Jurkat, Clone E6-1 (cell line): Measurements from ENCODE around the gene CLIP3.
A peak's percentile ranks its signal among the peaks of the same experiment; 100 is the strongest.
"Not testable (repeated sequence)": the region's sequence is repeated elsewhere in the genome, so short reads cannot be mapped to it uniquely, and the experiment has no call there.

ENCODE experiments used
- DNase-seq: peaks from one replicate; pipeline ENCODE4 v3.0.0-alpha.2; 2011; ENCODE audit warnings: low read depth, low spot score
- H3K4me3 ChIP-seq: 2 replicates; pipeline ENCODE4 v1.5.1; 2011; ENCODE audit warnings: mild to moderate bottlenecking, low read length, control low read depth, moderate library complexity

CLIP3 gene

DNA sequence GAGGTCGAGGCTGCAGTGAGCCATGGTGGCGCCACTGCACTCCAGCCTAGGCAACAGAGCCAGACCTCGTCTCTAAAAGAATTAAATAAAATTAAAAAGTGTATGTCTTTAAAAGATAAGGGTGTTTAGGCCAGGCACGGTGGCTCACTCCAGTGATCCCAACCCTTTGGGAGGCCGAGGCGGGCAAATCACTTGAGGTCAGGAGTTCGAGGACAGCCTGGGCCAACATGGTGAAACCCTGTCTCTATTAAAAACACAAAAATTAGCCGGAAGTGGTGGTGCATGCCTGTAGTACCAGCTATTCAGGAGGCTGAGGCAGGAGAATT lies 45.1 kb downstream of the CLIP3 start:
- H3K4me3 ChIP-seq: peak overlapping the region; percentile 51
- DNase-seq: no peak

DNA sequence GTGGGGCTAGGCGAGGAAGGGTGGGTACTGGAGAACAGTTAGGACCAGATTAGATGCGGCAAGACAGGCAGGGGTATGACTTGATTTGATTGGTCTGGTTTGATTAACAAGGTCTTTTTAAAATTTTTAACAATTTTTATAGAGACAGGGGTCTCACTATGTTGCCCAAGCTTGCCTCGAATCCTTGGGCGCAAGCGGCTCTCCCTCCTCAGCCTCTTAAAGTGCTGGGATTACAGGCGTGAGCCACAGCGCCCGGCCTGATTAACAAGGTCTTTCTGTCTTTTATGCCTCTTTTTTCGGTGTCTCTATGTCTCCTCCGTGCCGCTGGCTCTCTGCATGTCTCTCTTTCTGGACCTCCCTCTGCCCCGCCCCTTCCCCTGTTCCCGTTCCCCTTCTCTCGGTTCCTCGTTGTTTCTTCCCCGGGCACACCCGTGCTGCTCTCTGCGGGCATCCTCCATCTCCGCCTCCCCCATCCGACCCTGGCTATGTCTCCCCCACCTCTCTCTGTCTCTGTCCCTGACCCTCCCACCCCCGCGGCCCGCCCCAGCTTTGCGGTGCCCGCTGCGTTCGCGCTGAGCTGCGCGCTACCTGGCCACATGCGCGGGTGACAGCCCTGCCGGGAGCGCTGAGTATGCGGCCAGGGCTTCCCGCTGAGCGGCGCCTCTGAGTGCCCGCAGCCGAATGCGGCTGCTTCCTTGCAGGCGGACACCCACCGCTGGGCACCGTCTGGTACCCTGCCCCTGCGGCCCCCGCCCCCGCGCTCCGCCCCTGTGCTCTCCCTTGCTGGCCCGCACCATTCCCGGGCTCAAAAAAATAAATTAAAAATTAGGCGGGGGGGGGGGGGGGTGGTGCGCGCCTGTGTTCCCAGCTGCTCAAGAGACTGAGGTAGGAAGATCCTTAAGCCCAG lies 45.8 kb downstream of the CLIP3 start:
- H3K4me3 ChIP-seq: peak overlapping the region; percentile 51
- no peak for DNase-seq

DNA sequence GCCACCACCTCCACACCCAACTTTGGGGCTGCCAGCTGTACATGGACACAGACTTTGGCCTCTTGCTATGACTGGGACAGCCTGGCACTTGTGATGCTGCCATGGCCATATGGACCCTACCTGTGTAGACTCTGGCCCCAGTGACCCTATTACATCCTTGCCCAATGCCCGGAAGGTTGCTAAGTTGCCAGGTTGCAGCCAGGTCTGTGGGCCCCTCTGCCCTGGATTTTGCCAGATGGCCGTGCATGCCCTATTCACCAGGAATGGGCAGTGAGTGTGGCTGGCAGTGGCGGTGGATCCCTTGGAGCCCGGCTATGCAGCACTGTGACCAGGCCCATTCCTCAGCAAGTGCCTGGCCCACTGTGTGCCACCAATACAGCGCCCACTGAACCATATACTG lies 46.6 kb downstream of the CLIP3 start:
- DNase-seq: no peak
- no peak overlapping the region for H3K4me3 ChIP-seq

DNA sequence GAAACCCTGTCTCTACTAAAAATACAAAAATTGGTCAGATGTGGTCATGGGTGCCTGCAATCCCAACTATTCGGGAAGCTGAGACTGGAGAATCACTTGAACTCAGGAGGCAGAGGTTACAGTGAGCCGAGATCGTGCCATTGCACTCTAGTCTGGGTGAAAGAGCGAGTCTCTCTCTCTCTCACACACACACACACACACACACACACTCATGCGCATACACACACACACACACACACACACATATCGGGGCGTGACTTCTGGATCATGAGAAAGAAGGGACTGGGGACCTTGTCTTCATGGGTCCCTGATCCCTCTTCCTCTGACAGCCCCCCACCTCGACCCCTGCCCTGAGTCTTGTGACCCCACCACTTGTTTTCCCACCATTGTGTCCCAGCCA lies 49.5 kb downstream of the CLIP3 start:
- H3K4me3 ChIP-seq: no peak overlapping the region
- no peak for DNase-seq

DNA sequence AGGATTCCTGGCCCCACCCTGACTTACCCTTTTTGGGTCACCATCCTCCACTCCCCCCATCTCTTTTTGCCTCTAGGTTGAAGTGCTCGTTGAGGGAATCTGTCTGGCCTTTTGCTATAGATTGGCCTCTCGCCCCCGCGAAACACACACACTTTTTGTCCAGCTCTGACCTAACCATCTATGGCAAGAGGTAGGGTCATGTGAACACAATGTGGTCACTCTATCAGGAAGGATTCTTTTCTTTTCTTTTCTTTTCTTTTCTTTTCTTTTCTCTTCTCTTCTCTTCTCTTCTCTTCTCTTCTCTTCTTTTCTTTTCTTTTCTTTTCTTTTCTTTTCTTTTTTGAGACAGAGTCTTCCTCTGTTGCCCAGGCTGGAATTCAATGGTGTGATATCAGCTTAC lies 51.7 kb downstream of the CLIP3 start:
- H3K4me3 ChIP-seq, DNase-seq: not testable (repeated sequence)

DNA sequence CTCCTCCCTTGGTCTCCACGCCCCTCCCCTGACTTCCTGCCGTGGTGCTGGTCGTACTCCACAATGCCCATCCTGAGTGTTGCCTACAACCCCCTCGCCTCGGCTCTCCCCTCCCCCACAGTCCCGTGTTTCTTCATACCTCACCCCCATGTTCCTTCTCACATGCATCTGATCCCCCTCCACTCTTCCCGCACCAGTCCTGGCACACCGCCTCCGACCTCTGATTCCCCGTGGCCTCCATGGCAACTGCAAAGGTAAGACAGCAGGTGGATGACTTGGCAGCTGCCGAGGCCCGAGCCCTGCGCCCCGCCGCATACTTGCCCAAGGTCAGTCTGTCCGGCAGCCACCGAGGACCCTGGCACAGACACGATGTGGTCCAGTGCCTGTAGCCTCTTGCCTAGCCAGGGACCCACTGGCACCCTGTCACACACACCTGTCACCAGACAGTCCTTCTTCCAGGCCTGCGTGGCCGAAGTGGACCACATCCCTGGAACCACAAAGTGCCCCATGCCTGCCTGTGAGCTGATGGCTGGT lies 53.8 kb downstream of the CLIP3 start:
- no peak overlapping the region for H3K4me3 ChIP-seq

DNA sequence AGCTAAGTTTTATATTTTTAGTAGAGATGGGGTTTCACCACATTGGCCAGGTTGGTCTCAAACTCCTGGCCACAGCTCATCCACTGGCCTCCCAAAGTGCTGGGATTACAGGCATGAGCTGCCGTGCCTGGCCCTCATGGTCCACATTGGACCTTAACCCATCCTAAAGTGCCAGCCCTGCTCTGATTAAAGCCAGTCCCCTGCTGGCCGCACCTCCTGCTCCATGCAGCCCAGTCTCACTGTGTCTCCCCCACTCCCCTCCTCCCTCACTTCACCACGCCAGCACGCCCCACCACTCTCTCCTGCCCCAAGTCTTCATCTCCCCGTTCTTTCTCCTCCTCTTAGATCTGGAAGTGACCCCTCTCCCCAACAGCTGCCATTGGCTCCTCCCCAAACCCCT lies 54.4 kb downstream of the CLIP3 start:
- no peak overlapping the region for H3K4me3 ChIP-seq
- DNase-seq: no peak

More for the DNA sequence above, 53.8 kb downstream of the CLIP3 start:
- no peak for DNase-seq

DNA sequence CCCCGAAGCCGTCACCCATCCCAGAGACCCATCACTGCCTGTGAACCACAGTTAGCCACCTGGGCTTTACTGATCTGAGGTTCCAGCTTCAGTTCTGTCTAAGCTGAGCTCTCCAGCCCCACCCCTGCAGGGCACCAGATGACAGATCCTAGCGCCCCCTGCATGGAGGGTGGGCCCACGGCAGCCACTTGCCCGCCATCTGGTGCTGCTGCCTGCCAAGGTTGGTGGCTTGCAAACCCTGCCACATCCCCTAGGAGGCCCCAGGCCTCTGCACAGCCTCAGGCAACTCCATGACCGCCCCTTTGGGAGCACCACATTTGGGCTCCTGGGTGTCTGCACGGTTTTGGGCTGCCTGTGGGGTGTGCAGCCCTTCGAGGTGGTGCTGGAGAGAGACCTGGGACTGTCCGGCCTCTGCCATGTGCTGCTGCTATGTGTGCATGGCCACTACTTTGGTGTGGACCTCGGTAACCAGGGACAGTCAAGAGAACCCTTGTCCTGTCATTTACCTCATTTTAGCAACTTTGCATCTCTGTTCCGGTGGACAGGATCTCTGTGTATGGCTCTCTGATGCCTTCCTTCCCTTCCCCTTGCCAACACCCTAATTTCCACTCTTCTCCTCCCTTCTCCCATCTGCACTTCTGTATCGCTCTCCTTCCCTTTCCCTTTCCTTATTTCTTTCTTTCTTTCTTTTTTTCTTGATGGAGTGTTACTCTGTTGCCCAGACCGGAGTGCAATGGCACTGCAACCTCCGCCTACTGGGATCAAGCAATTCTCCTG lies 55.0 kb downstream of the CLIP3 start:
- H3K4me3 ChIP-seq: no peak overlapping the region
- peak; percentile 80 for DNase-seq

DNA sequence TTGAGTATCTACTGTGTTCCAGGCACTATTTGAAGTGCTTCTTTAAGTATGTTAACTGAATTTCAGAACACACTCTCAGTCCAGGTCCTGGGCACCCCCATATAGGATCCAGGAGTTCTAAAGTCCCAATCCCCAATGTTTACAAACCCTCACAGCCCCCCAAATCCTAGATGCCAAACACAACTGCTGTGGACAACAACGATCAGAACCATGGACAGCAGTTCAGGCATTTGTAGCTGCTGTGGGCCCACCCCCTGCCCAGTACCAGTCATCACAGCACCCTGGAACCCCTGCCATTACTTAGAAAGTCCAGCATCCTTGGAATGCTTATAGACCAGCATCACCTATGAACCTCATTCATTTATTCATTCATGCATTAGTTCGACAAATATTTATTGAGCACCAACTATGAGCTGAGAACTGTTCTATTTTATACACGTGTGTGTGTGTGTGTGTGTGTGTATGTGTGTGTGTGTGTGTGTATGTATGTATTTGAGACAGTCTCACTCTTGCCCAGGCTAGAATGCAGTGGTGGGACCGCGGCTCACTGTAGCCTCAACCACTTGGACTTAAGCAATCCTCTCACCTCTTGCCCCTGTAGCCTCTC lies 57.0 kb downstream of the CLIP3 start:
- DNase-seq: no peak
- H3K4me3 ChIP-seq: no peak overlapping the region

DNA sequence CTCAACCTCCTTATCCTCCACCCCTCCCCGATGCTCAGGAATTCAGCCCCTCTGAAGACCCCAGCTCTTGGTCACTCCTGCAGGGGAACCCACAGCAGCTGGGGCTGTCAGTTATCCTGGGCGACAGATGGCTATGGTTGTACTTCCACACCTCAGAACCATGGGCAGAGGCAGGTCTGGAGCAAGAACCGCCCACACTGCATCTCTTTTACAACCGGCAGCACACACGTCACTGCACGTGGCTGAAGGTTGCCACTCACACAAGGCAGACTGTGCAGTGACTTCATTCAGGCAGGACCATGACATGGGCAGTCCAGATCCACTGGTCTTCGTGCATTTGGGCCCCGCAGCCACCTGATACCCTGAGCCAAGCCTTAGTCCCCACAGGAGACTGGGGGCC lies 59.2 kb downstream of the CLIP3 start:
- no peak for DNase-seq
- no peak overlapping the region for H3K4me3 ChIP-seq

DNA sequence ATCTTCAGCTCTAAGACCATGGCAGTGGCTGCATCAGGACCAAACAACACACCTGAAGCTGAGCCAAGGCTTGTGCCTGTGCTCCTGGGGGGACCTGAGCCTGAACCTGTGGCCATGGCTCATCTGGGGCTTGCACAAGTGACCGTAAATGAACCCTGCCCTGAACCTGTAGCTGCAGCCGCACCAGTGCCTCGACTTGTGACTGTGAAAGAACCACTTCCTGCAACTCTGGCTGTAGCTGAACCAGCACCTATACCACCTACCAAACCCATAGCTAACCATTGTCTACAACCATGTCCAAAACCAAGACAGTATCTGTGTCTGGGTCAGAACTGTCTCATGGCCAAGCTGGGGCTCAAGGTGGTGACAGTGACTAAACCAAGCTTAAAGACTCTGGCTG lies 65.9 kb downstream of the CLIP3 start:
- no peak overlapping the region for H3K4me3 ChIP-seq
- DNase-seq: no peak
